22Rv1 (cell line): Measurements from ENCODE around the gene CHST8.

Source experiments
- CTCF ChIP-seq: fragments of 450-650 bp; IDR thresholded peaks from 2 replicates; pipeline ENCODE4 v1.5.1; 2017; ENCODE audit warnings: mild to moderate bottlenecking
- ZFX ChIP-seq: fragments of 450-650 bp; IDR thresholded peaks from 2 replicates; pipeline ENCODE4 v1.6.1; 2017; ENCODE audit warnings: antibody characterized with exemption, borderline replicate concordance

- TF ChIP-seq CTCF, result no peak
- no peak for TF ChIP-seq ZFX
Observed at GRCh38 chr19:33601583-33601982, 20.2 kb upstream of the CHST8 start.
